Choroid plexus epithelial cell (primary cell): Measurements from ENCODE around the gene PIEZO1.
A peak's percentile ranks its signal among the peaks of the same experiment; 100 is the strongest.

Experiments used
- DNase-seq: peaks from one replicate; pipeline ENCODE4 v3.0.0-alpha.2; 2010; ENCODE audit warnings: low read depth
- H3K4me3 ChIP-seq: 2 replicates; pipeline ENCODE4 v1.5.1; 2011; ENCODE audit warnings: low read depth, mild to moderate bottlenecking, control low read depth, low read length, moderate library complexity
- CTCF ChIP-seq: conservative IDR thresholded peaks from 2 replicates; pipeline ENCODE4 v1.5.1; 2011; ENCODE audit warnings: low read depth, mild to moderate bottlenecking, control low read depth, inconsistent platforms, low read length, moderate library complexity

The PIEZO1 gene

DNA sequence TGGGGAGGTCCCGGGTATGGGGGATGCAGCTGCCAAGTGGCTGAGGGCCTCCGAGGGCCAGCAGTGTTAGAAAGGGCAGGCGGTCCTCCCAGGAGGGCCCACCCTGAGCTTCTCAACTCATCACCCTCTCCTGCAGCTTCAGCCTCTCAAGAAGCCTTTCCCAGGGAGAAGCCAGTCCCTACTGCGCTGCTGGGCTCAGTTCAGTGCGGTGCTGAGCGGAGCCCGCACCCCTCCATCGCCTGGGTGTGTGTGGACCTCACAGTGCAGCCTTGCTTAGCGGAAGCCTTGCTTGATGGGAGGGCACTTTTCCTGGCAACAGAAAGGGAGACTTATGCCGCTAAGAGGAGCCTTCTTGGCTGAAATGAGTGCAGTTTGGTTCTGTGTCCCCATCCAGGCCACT lies 30.2 kb upstream of the PIEZO1 start:
- TF ChIP-seq CTCF, result no peak
- H3K4me3 ChIP-seq, result no peak overlapping the region
- DNase-seq, result no peak

- no peak for TF ChIP-seq CTCF
- no peak overlapping the region for H3K4me3 ChIP-seq
- DNase-seq, result no peak
These were observed 29.1 kb upstream of the PIEZO1 start for GRCh38 chr16:88814144-88814502.

- DNase-seq, result no peak
- H3K4me3 ChIP-seq, result no peak overlapping the region
- TF ChIP-seq CTCF, result no peak
These were observed 28.5 kb upstream of the PIEZO1 start for GRCh38 chr16:88813269-88814143.

GRCh38 chr16:88812513-88813268 lies 27.7 kb upstream of the PIEZO1 start:
- DNase-seq, result peak; percentile 46
- TF ChIP-seq CTCF, result peak; percentile 15
- H3K4me3 ChIP-seq, result peak overlapping the region; percentile 85

- peak; percentile 96 for DNase-seq
- no peak for TF ChIP-seq CTCF
- peak within 1 kb of the TSS; percentile 85 for H3K4me3 ChIP-seq
These were observed 26.9 kb upstream of the PIEZO1 start, which contains the start of gene APRT for GRCh38 chr16:88811769-88812512. APRT (minus strand) TSS chr16:88811928; CDS start chr16:88811899, 29 bp downstream.

DNA sequence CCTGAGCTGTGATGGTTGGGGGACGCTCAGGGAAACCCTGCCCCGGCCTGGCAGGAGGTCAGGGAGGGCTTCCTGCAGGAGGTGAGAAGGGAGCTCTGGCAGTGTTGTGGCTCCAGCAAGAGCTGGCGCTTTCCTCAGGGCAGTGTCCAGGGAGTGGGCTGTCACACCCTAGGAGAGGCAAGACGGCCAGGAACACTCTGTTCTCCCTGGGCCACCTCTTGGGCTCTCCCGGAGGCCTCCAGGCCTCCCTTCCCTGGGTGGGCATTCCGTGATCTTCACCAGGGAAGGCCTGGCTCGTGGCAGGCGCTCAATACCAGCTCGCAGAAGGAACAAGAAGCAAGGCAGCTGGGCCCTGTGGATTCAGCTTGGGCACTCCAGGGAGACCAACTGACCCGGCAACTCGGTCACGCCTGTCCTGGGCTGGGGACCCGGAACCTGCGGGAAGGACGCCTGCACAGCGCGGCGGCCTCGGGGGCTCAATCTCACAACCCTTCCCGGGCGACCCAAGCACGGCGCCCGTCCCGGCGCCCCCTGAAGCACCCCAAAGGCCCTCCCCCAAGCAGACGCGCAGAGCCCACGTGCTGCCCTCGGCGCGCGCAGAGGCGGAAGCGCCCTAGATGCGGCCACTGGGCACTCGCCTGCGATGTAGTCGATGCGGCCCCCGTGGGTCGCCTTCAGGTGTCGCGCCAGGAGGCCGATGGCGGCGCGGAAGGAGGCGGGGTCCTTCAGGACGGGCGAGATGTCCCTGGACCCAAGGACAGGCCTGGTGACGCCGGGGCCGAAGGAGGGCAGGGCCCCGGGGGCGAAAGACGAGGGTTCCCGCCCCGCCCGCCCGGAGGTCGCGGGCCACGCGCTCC lies 26.1 kb upstream of the PIEZO1 start:
- DNase-seq, result peak; percentile 87
- no peak for TF ChIP-seq CTCF
- H3K4me3 ChIP-seq, result peak overlapping the region; percentile 85
